OCI-LY3 (cell line): ENCODE measurements around the gene CHML.

Source experiments
- EZH2phosphoT487 ChIP-seq: fragments of 200-600 bp; shearing (Covaris generic); IDR thresholded peaks from 2 replicates; pipeline ENCODE4 v1.6.1; 2018; ENCODE audit warnings: antibody characterized with exemption, mixed run types, low read depth
- TF ChIP-seq, protein P1 (sequence below): fragments of 200-600, 300-600 bp; sonication (generic); IDR thresholded peaks from 2 replicates; pipeline ENCODE4 v1.5.1; 2014; ENCODE audit warnings: antibody characterized with exemption, low read length, low read depth

DNA sequence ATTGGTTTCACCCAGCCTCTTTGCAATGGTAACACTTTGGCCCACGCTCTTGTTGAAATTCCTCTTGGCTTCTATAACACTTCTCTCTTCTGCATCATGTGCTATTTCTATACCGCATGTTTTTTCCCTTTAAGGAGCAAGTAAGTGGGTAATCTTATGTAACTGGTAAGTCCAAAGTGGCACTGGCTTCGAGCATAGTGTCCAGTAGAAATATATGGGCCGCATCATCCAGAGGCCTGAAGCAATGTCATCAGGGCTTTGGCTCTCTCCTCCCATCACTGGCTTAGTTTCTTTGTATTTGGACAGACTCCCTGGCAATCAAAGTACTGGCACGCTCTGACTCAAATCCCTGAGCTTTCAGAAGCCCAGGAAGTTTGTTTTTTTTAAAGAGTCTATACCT is 17.5 kb downstream of the CHML start:
- TF ChIP-seq, protein P1, sequence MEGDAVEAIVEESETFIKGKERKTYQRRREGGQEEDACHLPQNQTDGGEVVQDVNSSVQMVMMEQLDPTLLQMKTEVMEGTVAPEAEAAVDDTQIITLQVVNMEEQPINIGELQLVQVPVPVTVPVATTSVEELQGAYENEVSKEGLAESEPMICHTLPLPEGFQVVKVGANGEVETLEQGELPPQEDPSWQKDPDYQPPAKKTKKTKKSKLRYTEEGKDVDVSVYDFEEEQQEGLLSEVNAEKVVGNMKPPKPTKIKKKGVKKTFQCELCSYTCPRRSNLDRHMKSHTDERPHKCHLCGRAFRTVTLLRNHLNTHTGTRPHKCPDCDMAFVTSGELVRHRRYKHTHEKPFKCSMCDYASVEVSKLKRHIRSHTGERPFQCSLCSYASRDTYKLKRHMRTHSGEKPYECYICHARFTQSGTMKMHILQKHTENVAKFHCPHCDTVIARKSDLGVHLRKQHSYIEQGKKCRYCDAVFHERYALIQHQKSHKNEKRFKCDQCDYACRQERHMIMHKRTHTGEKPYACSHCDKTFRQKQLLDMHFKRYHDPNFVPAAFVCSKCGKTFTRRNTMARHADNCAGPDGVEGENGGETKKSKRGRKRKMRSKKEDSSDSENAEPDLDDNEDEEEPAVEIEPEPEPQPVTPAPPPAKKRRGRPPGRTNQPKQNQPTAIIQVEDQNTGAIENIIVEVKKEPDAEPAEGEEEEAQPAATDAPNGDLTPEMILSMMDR = no peak
- TF ChIP-seq EZH2phosphoT487 = no peak
